Liver (tissue), 9 donors: ENCODE measurements around the gene ENOX2. TPM values are rescaled to one million over a fixed set of nuclear protein-coding genes. Genes with fewer than 3 reads are reported as not detected.

ENCODE experiments used
- DNase-seq: peaks from one replicate; pipeline ENCODE4 v3.0.0-alpha.2; 2017; ENCODE audit warnings: low spot score
- H3K27ac ChIP-seq, 2 donors: one replicate each; pipeline ENCODE4 v1.7.0; 2013; ENCODE audit warnings: inconsistent platforms in 2 of 2, low read length in 2 of 2, control low read depth in 1 of 2, low read depth in 1 of 2, mild to moderate bottlenecking in 1 of 2
- H3K27me3 ChIP-seq, 4 donors: one replicate each; pipeline versions ENCODE4 v1.6.1 to v1.7.0; 2013; ENCODE audit warnings: low read length in 3 of 4, inconsistent platforms in 1 of 4, mild to moderate bottlenecking in 1 of 4, moderate library complexity in 1 of 4; ENCODE audit not compliant: control insufficient read depth in 4 of 4, insufficient read depth in 4 of 4
- H3K36me3 ChIP-seq, 4 donors: one replicate each; pipeline versions ENCODE4 v1.6.1 to v1.7.0; 2013; ENCODE audit warnings: low read length in 3 of 4, mild to moderate bottlenecking in 3 of 4, low read depth in 1 of 4, moderate library complexity in 1 of 4; ENCODE audit not compliant: control insufficient read depth in 4 of 4, insufficient read depth in 3 of 4
- H3K4me1 ChIP-seq, 4 donors: one replicate each; pipeline versions ENCODE4 v1.6.1 to v1.7.0; 2013; ENCODE audit warnings: low read length in 3 of 4, mild to moderate bottlenecking in 3 of 4, moderate library complexity in 1 of 4; ENCODE audit not compliant: control insufficient read depth in 4 of 4, insufficient read depth in 4 of 4
- H3K4me3 ChIP-seq, 3 donors: one replicate each; pipeline versions ENCODE4 v1.6.1 to v1.7.0; 2013; ENCODE audit warnings: low read length in 3 of 3, control low read depth in 1 of 3, low read depth in 1 of 3, mild to moderate bottlenecking in 1 of 3
- H3K9ac ChIP-seq, 2 donors: one replicate each; pipeline ENCODE4 v1.7.0; 2013; ENCODE audit warnings: low read length in 2 of 2, mild to moderate bottlenecking in 2 of 2, moderate library complexity in 2 of 2, control low read depth in 1 of 2, low read depth in 1 of 2
- H3K9me3 ChIP-seq, 4 donors: one replicate each; pipeline versions ENCODE4 v1.6.1 to v1.7.0; 2013; ENCODE audit warnings: low read length in 3 of 4; ENCODE audit not compliant: control insufficient read depth in 4 of 4
- EGR1 ChIP-seq, 2 donors: IDR thresholded peaks; 2 replicates each; pipeline ENCODE4 v1.6.1; 2016 to 2018; ENCODE audit warnings: antibody characterized with exemption in 2 of 2, low read depth in 2 of 2
- FOXA1 ChIP-seq: IDR thresholded peaks from 2 replicates; pipeline ENCODE4 v1.6.1; 2016; ENCODE audit warnings: antibody characterized with exemption
- GABPA ChIP-seq, 2 donors: IDR thresholded peaks in 1 of 2; conservative IDR thresholded peaks in 1 of 2; 2 replicates each; pipeline ENCODE4 v1.6.1; 2016; ENCODE audit warnings: antibody characterized with exemption in 2 of 2, mild to moderate bottlenecking in 1 of 2, moderate library complexity in 1 of 2
- HNF4A ChIP-seq, 2 donors: conservative IDR thresholded peaks; 2 replicates each; pipeline ENCODE4 v1.6.1; 2016; ENCODE audit warnings: antibody characterized with exemption in 2 of 2, mild to moderate bottlenecking in 2 of 2
- HNF4G ChIP-seq: IDR thresholded peaks from 2 replicates; pipeline ENCODE4 v1.6.1; 2016; ENCODE audit warnings: antibody characterized with exemption
- JUND ChIP-seq, 2 donors: IDR thresholded peaks; 2 replicates each; pipeline ENCODE4 v1.6.1; 2016; ENCODE audit warnings: antibody characterized with exemption in 2 of 2
- REST ChIP-seq: IDR thresholded peaks from 2 replicates; pipeline ENCODE4 v1.6.1; 2016; ENCODE audit warnings: antibody characterized with exemption, mild to moderate bottlenecking
- YY1 ChIP-seq: IDR thresholded peaks from 2 replicates; pipeline ENCODE4 v1.6.1; 2016; ENCODE audit warnings: antibody characterized with exemption, mild to moderate bottlenecking
- WGBS: extraction: QIAGEN DNeasy Blood & Tissue Kit; methylation state at CpG from one replicate; pipeline ENCODE4 v1.1.7; 2013; 5-methylcytosine and 5-hydroxymethylcytosine counted together
- polyA plus RNA-seq, 2 donors: library from polyadenylated mRNA; stranded (reverse) in 1 of 2; unstranded in 1 of 2; fragments of 200-250 nt in 1 of 2; fragments of >200 nt in 1 of 2; fragmentation: Nextera tagmentation in 1 of 2; extraction: Ambion mirVana in 1 of 2; gene quantifications; one replicate each; pipeline versions ENCODE4 v1.2.1 to v1.2.3, GENCODE V29; 2013 to 2015
- total RNA-seq, 2 donors: library from RNA; depleted of rRNA; stranded (reverse); fragments of >200 nt; gene quantifications; one replicate each; pipeline ENCODE4 v1.2.3, GENCODE V29; 2014
- TF ChIP-seq, protein P1 (sequence below): fragments of 150-350 bp; IDR thresholded peaks from 2 replicates; pipeline ENCODE4 v1.5.1; 2017; ENCODE audit warnings: improper control_type of control experiment, low read depth, low read length; ENCODE audit not compliant: missing input control
- TF ChIP-seq, protein P2 (sequence below): IDR thresholded peaks from 2 replicates; pipeline ENCODE4 v1.6.1; 2016; ENCODE audit warnings: antibody characterized with exemption
- donor health status: healthy.
- donor health status: healthy.
- donor health status: healthy.
- donor health status: healthy.
- donor health status: healthy.

Gene ENOX2
- total and polyA plus RNA-seq, 4 donors: 5.0 to 11.5 (median 6.5) TPM

- no peak for DNase-seq
- no peak for TF ChIP-seq GABPA (IDR thresholded peaks at IDR 0.05 in 1 of 2, conservative IDR thresholded peaks at IDR 0.05 in 1 of 2)
- TF ChIP-seq YY1: no peak
- peaks cover 0 to 7% (median 2%) of the 10 kb centered on the region in 4 donors for H3K9me3 ChIP-seq
- no peaks in the 10 kb centered on the region for H3K36me3 ChIP-seq
- WGBS: 70% methylated on average over 2 of the region's 2 CpGs
- peaks cover 0 to 4% (median 0%) of the 10 kb centered on the region in 4 donors for H3K27me3 ChIP-seq
- H3K9ac ChIP-seq: no peak overlapping the region
- H3K27ac ChIP-seq: no peak overlapping the region
- H3K4me3 ChIP-seq: no peak overlapping the region
- H3K4me1 ChIP-seq: no peaks in the 10 kb centered on the region
Observed at GRCh38 chrX:130952266-130953043, 49.4 kb upstream of the ENOX2 start.

DNA sequence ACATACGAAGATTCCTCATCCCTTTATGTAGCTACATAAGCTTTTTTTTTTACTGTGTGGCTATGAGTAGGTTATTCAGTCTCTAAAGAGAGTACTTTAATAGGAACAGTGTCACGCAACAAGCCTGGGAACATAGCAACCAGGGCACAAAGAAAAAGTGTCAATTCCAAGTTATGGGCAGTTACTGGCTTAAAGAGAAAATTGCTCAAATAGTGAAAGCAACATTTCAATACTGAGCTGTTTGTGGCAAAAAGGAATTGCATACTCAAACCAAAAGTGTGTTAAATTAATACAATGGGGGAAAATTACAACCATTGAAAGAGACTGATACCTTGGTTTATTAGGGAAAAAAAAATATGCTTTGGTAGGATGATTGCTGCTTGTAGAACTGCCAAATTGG is 41.2 kb upstream of the ENOX2 start:
- no peak overlapping the region for H3K4me3 ChIP-seq
- no peak overlapping the region for H3K27ac ChIP-seq
- no peaks in the 10 kb centered on the region for H3K4me1 ChIP-seq
- H3K36me3 ChIP-seq: no peaks in the 10 kb centered on the region
- no peak overlapping the region for H3K9ac ChIP-seq
- 83% methylated on average over 2 of the region's 2 CpGs for WGBS
- peaks cover 0 to 13% (median 0%) of the 10 kb centered on the region in 4 donors for H3K27me3 ChIP-seq
- DNase-seq: no peak
- no peak for TF ChIP-seq JUND (IDR thresholded peaks at IDR 0.05)
- TF ChIP-seq, protein P1, sequence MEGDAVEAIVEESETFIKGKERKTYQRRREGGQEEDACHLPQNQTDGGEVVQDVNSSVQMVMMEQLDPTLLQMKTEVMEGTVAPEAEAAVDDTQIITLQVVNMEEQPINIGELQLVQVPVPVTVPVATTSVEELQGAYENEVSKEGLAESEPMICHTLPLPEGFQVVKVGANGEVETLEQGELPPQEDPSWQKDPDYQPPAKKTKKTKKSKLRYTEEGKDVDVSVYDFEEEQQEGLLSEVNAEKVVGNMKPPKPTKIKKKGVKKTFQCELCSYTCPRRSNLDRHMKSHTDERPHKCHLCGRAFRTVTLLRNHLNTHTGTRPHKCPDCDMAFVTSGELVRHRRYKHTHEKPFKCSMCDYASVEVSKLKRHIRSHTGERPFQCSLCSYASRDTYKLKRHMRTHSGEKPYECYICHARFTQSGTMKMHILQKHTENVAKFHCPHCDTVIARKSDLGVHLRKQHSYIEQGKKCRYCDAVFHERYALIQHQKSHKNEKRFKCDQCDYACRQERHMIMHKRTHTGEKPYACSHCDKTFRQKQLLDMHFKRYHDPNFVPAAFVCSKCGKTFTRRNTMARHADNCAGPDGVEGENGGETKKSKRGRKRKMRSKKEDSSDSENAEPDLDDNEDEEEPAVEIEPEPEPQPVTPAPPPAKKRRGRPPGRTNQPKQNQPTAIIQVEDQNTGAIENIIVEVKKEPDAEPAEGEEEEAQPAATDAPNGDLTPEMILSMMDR: no peak
- peaks cover 0 to 7% (median 2%) of the 10 kb centered on the region in 4 donors for H3K9me3 ChIP-seq

DNA sequence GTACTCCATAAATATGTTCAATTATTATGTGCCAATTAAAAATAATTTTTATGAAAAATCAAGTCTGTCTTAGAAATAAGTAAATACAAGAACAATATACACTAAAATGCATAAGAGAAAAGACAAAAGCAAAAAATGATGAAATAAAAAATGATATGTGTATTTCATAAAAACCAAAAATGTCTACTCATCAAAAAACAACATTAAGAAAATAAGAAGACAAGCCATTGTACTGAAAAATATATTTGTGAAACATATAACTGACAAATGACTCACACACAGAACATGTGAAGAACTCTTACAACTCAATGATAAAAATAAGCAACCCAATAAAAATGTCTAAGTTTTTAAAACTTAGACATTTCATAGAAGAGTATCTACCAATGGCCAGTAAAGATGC is 34.1 kb upstream of the ENOX2 start:
- Histone ChIP-seq H3K4me3 (no peak overlapping the region), H3K9ac (no peak overlapping the region), H3K27ac (no peak overlapping the region), H3K4me1 (no peaks in the 10 kb centered on the region), H3K9me3 (no peaks in the 10 kb centered on the region), H3K27me3 (peaks cover 0 to 2% (median 0%) of the 10 kb centered on the region in 4 donors), H3K36me3 (no peaks in the 10 kb centered on the region)
- no peak for DNase-seq
- TF ChIP-seq EGR1 (IDR thresholded peaks at IDR 0.05; ENCODE audit: low read depth in 2 of 2) (no peak), GABPA (IDR thresholded peaks at IDR 0.05 in 1 of 2, conservative IDR thresholded peaks at IDR 0.05 in 1 of 2) (no peak), YY1 (no peak), HNF4G (no peak), FOXA1 (no peak), HNF4A (conservative IDR thresholded peaks at IDR 0.05) (no peak), REST (no peak)
- TF ChIP-seq, protein P2, sequence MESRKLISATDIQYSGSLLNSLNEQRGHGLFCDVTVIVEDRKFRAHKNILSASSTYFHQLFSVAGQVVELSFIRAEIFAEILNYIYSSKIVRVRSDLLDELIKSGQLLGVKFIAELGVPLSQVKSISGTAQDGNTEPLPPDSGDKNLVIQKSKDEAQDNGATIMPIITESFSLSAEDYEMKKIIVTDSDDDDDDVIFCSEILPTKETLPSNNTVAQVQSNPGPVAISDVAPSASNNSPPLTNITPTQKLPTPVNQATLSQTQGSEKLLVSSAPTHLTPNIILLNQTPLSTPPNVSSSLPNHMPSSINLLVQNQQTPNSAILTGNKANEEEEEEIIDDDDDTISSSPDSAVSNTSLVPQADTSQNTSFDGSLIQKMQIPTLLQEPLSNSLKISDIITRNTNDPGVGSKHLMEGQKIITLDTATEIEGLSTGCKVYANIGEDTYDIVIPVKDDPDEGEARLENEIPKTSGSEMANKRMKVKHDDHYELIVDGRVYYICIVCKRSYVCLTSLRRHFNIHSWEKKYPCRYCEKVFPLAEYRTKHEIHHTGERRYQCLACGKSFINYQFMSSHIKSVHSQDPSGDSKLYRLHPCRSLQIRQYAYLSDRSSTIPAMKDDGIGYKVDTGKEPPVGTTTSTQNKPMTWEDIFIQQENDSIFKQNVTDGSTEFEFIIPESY: no peak
- TF ChIP-seq, protein P1: no peak
